Esophagus muscularis mucosa (tissue), 4 donors: ENCODE data around the gene PPP1R3G.

Experiments used
- EP300 ChIP-seq: sonication (generic); formaldehyde crosslinking; IDR thresholded peaks from one replicate; pipeline ENCODE4 v1.6.1; 2017; ENCODE audit warnings: antibody characterized with exemption
- POLR2A ChIP-seq: fragments of 450-650 bp; IDR thresholded peaks from one replicate; pipeline ENCODE4 v1.6.1; 2017; ENCODE audit warnings: antibody characterized with exemption, moderate library complexity, mild to moderate bottlenecking, low read depth
- POLR2AphosphoS5 ChIP-seq, 2 donors: sonication (generic); formaldehyde crosslinking; IDR thresholded peaks; one replicate each; pipeline ENCODE4 v1.6.1; 2017; ENCODE audit warnings: antibody characterized with exemption in 2 of 2
- TF ChIP-seq, protein P1 (sequence below), 3 experiments: fragments of 200-600 bp in 2 of 3; fragments of 450-650 bp in 1 of 3; sonication (generic) in 2 of 3; IDR thresholded peaks; one replicate each; pipeline ENCODE4 v1.5.1; 2017 to 2019; ENCODE audit warnings: antibody characterized with exemption in 3 of 3, mild to moderate bottlenecking in 2 of 3, moderate library complexity in 1 of 3

GRCh38 chr6:5041955-5042354, 43.2 kb upstream of the PPP1R3G start:
- TF ChIP-seq, protein P1, sequence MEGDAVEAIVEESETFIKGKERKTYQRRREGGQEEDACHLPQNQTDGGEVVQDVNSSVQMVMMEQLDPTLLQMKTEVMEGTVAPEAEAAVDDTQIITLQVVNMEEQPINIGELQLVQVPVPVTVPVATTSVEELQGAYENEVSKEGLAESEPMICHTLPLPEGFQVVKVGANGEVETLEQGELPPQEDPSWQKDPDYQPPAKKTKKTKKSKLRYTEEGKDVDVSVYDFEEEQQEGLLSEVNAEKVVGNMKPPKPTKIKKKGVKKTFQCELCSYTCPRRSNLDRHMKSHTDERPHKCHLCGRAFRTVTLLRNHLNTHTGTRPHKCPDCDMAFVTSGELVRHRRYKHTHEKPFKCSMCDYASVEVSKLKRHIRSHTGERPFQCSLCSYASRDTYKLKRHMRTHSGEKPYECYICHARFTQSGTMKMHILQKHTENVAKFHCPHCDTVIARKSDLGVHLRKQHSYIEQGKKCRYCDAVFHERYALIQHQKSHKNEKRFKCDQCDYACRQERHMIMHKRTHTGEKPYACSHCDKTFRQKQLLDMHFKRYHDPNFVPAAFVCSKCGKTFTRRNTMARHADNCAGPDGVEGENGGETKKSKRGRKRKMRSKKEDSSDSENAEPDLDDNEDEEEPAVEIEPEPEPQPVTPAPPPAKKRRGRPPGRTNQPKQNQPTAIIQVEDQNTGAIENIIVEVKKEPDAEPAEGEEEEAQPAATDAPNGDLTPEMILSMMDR (IDR thresholded peaks at IDR 0.05): no peak
- TF ChIP-seq POLR2A: no peak
- no peak for TF ChIP-seq POLR2AphosphoS5 (IDR thresholded peaks at IDR 0.05)
- no peak for TF ChIP-seq EP300
